GM18519 (cell line): ENCODE results near the gene THRB.
A peak's percentile ranks its signal among the peaks of the same experiment; 100 is the strongest.

Source experiments
- ATAC-seq: cut with Tn5 transposase; IDR thresholded peaks from one replicate; pipeline ENCODE4 v1.9.1; 2021; ENCODE audit warnings: mild to moderate bottlenecking, moderate library complexity; ENCODE audit not compliant: unreplicated experiment, low FRiP score

THRB gene

GRCh38 chr3:24494618-24495325 lies at the start of gene THRB:
TSS of gene THRB (minus strand) at chr3:24494850.
- no peak for ATAC-seq

- ATAC-seq, result no peak
These were observed 47.3 kb upstream of the THRB start for GRCh38 chr3:24541935-24542334.

- no peak for ATAC-seq
These were observed 46.2 kb upstream of the THRB start for GRCh38 chr3:24540821-24541220.

- ATAC-seq, result no peak
These were observed 45.0 kb upstream of the THRB start for GRCh38 chr3:24539699-24540098.

GRCh38 chr3:24538891-24539290 lies 44.2 kb upstream of the THRB start:
- ATAC-seq, result no peak

- no peak for ATAC-seq
These were observed 39.0 kb upstream of the THRB start for GRCh38 chr3:24533561-24534193.

- no peak for ATAC-seq
These were observed 35.8 kb upstream of the THRB start for GRCh38 chr3:24530471-24530870.

GRCh38 chr3:24529210-24529609 lies 34.6 kb upstream of the THRB start:
- no peak for ATAC-seq

- no peak for ATAC-seq
These were observed 32.1 kb upstream of the THRB start for GRCh38 chr3:24526640-24527212.

- no peak for ATAC-seq
These were observed 30.9 kb upstream of the THRB start for GRCh38 chr3:24525557-24525956.

- no peak for ATAC-seq
These were observed 30.4 kb upstream of the THRB start for GRCh38 chr3:24525022-24525421.

- no peak for ATAC-seq
These were observed 29.5 kb upstream of the THRB start for GRCh38 chr3:24523988-24524727.

GRCh38 chr3:24523215-24523614 lies 28.6 kb upstream of the THRB start:
- no peak for ATAC-seq

- no peak for ATAC-seq
These were observed 27.5 kb upstream of the THRB start for GRCh38 chr3:24522146-24522579.

GRCh38 chr3:24521420-24522145 lies 26.9 kb upstream of the THRB start:
- ATAC-seq, result no peak

- no peak for ATAC-seq
These were observed 26.3 kb upstream of the THRB start for GRCh38 chr3:24520976-24521419.

- no peak for ATAC-seq
These were observed 25.4 kb upstream of the THRB start for GRCh38 chr3:24520101-24520495.

- ATAC-seq, result peak; percentile 49
These were observed 24.9 kb upstream of the THRB start for GRCh38 chr3:24519368-24520100.

GRCh38 chr3:24518990-24519367 lies 24.3 kb upstream of the THRB start:
- no peak for ATAC-seq

GRCh38 chr3:24514119-24514518 lies 19.5 kb upstream of the THRB start:
- ATAC-seq, result no peak
